Keratinocyte (primary cell): ENCODE results near the gene TNS3. TPM values are rescaled to one million over a fixed set of nuclear protein-coding genes. Genes with fewer than 3 reads are reported as not detected.

ENCODE experiments used
- DNase-seq: peaks from one replicate; pipeline ENCODE4 v3.0.0-alpha.2; 2011; ENCODE audit warnings: low read depth, missing footprints, low spot score
- FAIRE-seq: peaks from 2 replicates; lab custom pipeline; 2011; peaks lifted over from hg19 to GRCh38; lab: Jason Lieb, UNC
- H2AFZ ChIP-seq: 2 replicates; pipeline ENCODE4 v1.6.0; 2012; ENCODE audit warnings: low read length, control low read depth, inconsistent platforms; ENCODE audit not compliant: control insufficient read depth
- H3K27ac ChIP-seq: 2 replicates; pipeline ENCODE4 v1.5.1; 2011; ENCODE audit warnings: low read length; ENCODE audit not compliant: control insufficient read depth, insufficient read depth
- H3K27me3 ChIP-seq: 3 replicates; pipeline ENCODE4 v1.6.0; 2011; ENCODE audit warnings: low read length; ENCODE audit not compliant: control insufficient read depth, insufficient read depth; ENCODE audit errors: extremely low read depth
- H3K36me3 ChIP-seq, 2 experiments: 2 replicates in 1 of 2; 3 replicates in 1 of 2; pipeline ENCODE4 v1.5.1; 2011; ENCODE audit warnings: low read length in 2 of 2, mild to moderate bottlenecking in 1 of 2; ENCODE audit not compliant: control insufficient read depth in 2 of 2, insufficient read depth in 2 of 2; ENCODE audit errors: extremely low read depth in 1 of 2
- H3K4me1 ChIP-seq: 3 replicates; pipeline ENCODE4 v1.5.1; 2011; ENCODE audit warnings: low read length; ENCODE audit not compliant: control insufficient read depth, insufficient read depth; ENCODE audit errors: extremely low read depth
- H3K4me2 ChIP-seq: 3 replicates; pipeline ENCODE4 v1.6.0; 2011; ENCODE audit warnings: low read depth, low read length; ENCODE audit not compliant: control insufficient read depth, insufficient read depth; ENCODE audit errors: extremely low read depth
- H3K4me3 ChIP-seq, 3 experiments: fragments of 200-600 bp in 1 of 3; sonication (generic) in 1 of 3; 2 replicates in 2 of 3; 3 replicates in 1 of 3; pipeline ENCODE4 v1.5.1; 2011 to 2016; ENCODE audit warnings: low read length in 3 of 3, mild to moderate bottlenecking in 3 of 3, control low read depth in 2 of 3, inconsistent platforms in 1 of 3, low read depth in 1 of 3, mixed read lengths in 1 of 3, mixed run types in 1 of 3, moderate library complexity in 1 of 3; ENCODE audit not compliant: control insufficient read depth in 2 of 3, insufficient read depth in 2 of 3; ENCODE audit errors: extremely low read depth in 1 of 3
- H3K79me2 ChIP-seq: 2 replicates; pipeline ENCODE4 v1.6.0; 2012; ENCODE audit warnings: low read length; ENCODE audit not compliant: control insufficient read depth, insufficient read depth
- H3K9ac ChIP-seq: 3 replicates; pipeline ENCODE4 v1.6.0; 2011; ENCODE audit warnings: low read length; ENCODE audit not compliant: control insufficient read depth, insufficient read depth; ENCODE audit errors: extremely low read depth
- H3K9me1 ChIP-seq: 3 replicates; pipeline ENCODE4 v1.6.0; 2011; ENCODE audit warnings: low read length; ENCODE audit not compliant: control insufficient read depth, insufficient read depth; ENCODE audit errors: extremely low read depth
- H3K9me3 ChIP-seq: 2 replicates; pipeline ENCODE4 v1.5.1; 2012; ENCODE audit warnings: low read depth, low read length; ENCODE audit not compliant: control insufficient read depth
- H4K20me1 ChIP-seq: 3 replicates; pipeline ENCODE4 v1.6.0; 2011; ENCODE audit warnings: low read length; ENCODE audit not compliant: control insufficient read depth, insufficient read depth; ENCODE audit errors: extremely low read depth
- EZH2 ChIP-seq: IDR thresholded peaks from one replicate; pipeline ENCODE4 v1.6.1; 2012; ENCODE audit warnings: inconsistent platforms, mild to moderate bottlenecking, low read length, moderate library complexity
- dilution Hi-C: fragments of 300-500 bp; cut with MboI; formaldehyde crosslinking; loops from one replicate; pipeline ENCODE4 v1.7.0; 2020; ENCODE audit warnings: low sequenced_read_pairs; ENCODE audit not compliant: extremely low pct_ligation_motif_present
- polyA plus RNA-seq, 5 experiments: library from polyadenylated mRNA; depleted of rRNA in 3 of 5; stranded (reverse) in 3 of 5; stranded (forward) in 1 of 5; unstranded in 1 of 5; fragments of >200 nt; gene quantifications; 1 replicate in 1 of 5; 2 replicates in 3 of 5; 3 replicates in 1 of 5; pipeline versions ENCODE4 v1.2.1 to v1.2.3, GENCODE V29; 2011 to 2012; ENCODE audit warnings: missing spikeins in 2 of 5, low read depth in 1 of 5, low replicate concordance in 1 of 5
- TF ChIP-seq, protein P1 (sequence below), 3 experiments: IDR thresholded peaks in 1 of 3; conservative IDR thresholded peaks in 1 of 3; optimal IDR thresholded peaks in 1 of 3; 2 replicates in 2 of 3; 3 replicates in 1 of 3; pipeline versions ENCODE3 to v1.5.1; 2011; ENCODE audit warnings: low read length in 3 of 3, mild to moderate bottlenecking in 3 of 3, moderate library complexity in 2 of 3, control low read depth in 1 of 3, inconsistent platforms in 1 of 3; ENCODE audit not compliant: insufficient read depth in 2 of 3; ENCODE audit errors: extremely low read depth in 1 of 3

Gene TNS3
- polyA plus RNA-seq, 1 donor (not counting 4 experiments of a cell fraction or from before 2014, with no cell fraction given): 3.9 TPM

DNA sequence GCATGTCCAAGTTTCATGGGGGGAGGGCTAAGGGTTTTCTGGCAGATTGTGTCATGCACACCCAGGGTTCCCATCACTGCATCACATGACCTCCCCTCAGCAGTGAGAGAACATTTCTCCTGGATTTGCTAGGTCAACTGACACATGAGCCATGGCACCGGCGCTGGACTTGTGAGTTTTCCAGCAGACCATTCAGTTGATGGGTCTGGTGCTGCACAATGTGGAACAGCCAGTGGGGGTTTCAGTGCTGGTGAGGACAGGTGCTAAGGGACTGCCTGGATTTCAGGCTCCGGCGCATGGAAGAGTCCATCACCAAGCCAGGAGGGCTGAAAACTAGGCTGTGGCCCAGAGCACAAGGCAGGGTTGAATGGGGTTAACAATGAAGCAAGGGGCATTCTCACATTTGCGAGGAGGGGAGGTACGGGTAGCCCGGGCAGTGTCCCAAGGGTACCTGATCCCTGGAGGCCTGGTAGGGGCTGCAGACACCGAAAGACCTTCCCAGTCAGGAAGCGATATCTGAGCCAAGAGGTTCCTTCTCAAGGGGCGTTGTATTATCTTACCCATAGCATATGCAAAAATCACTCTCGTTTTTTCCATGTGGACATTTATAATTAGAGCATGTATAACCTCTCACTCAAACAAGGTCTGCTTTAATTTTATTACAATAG lies 203.0 kb downstream of the TNS3 start:
- DNase-seq (no peak), FAIRE-seq (no peak)
- Histone ChIP-seq H3K9me3 (no peaks in the 10 kb centered on the region), H2AFZ (no peak overlapping the region), H3K4me3 (no peak overlapping the region), H3K9me1 (no peaks in the 10 kb centered on the region), H4K20me1 (no peaks in the 10 kb centered on the region), H3K9ac (no peak overlapping the region), H3K79me2 (no peaks in the 10 kb centered on the region), H3K4me2 (no peak overlapping the region), H3K27me3 (peaks cover 35% of the 10 kb centered on the region), H3K36me3 (no peaks in the 10 kb centered on the region), H3K27ac (no peak overlapping the region), H3K4me1 (peaks cover 31% of the 10 kb centered on the region)
- dilution Hi-C loops: no loop called here
- TF ChIP-seq, protein P1, sequence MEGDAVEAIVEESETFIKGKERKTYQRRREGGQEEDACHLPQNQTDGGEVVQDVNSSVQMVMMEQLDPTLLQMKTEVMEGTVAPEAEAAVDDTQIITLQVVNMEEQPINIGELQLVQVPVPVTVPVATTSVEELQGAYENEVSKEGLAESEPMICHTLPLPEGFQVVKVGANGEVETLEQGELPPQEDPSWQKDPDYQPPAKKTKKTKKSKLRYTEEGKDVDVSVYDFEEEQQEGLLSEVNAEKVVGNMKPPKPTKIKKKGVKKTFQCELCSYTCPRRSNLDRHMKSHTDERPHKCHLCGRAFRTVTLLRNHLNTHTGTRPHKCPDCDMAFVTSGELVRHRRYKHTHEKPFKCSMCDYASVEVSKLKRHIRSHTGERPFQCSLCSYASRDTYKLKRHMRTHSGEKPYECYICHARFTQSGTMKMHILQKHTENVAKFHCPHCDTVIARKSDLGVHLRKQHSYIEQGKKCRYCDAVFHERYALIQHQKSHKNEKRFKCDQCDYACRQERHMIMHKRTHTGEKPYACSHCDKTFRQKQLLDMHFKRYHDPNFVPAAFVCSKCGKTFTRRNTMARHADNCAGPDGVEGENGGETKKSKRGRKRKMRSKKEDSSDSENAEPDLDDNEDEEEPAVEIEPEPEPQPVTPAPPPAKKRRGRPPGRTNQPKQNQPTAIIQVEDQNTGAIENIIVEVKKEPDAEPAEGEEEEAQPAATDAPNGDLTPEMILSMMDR (optimal IDR thresholded peaks at IDR 0.05 in 1 of 3, IDR thresholded peaks at IDR 0.05 in 1 of 3, conservative IDR thresholded peaks at IDR 0.05 in 1 of 3; ENCODE audit: extremely low read depth in 1 of 3, insufficient read depth in 2 of 3, low read length in 3 of 3): no peak
- TF ChIP-seq EZH2: no peak

DNA sequence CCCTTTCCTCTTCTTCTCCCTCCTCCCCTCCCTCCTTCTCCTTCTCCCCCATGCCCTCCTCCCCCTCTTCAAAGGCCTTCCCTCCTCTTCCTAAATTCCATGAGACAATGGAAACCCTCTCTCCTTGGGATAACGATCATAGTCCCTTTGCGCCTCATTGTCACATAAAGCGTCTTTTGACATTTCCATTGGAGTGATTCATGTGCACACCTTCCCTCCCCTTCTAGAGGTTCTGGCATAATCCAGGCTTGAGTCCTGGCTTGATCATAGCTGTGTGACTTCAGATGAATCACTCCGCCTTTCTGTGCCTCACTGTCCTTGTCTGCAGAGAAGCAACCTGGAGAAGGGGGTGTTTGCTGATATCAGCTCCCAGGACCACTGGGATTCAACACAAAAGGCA lies 204.2 kb downstream of the TNS3 start:
- H3K9me3 ChIP-seq: no peaks in the 10 kb centered on the region
- no peaks in the 10 kb centered on the region for H3K9me1 ChIP-seq
- H3K36me3 ChIP-seq: no peaks in the 10 kb centered on the region
- dilution Hi-C loops: no loop called here
- no peak overlapping the region for H3K27ac ChIP-seq
- DNase-seq: no peak
- H3K4me3 ChIP-seq: no peak overlapping the region
- peaks cover 31% of the 10 kb centered on the region for H3K4me1 ChIP-seq
- H3K27me3 ChIP-seq: peaks cover 41% of the 10 kb centered on the region
- H4K20me1 ChIP-seq: no peaks in the 10 kb centered on the region
- H3K4me2 ChIP-seq: no peak overlapping the region
- no peak overlapping the region for H3K9ac ChIP-seq
- FAIRE-seq: peak; percentile 64
- TF ChIP-seq EZH2: no peak
- TF ChIP-seq, protein P1 (optimal IDR thresholded peaks at IDR 0.05 in 1 of 3, IDR thresholded peaks at IDR 0.05 in 1 of 3, conservative IDR thresholded peaks at IDR 0.05 in 1 of 3; ENCODE audit: extremely low read depth in 1 of 3, insufficient read depth in 2 of 3, low read length in 3 of 3): no peak
- no peaks in the 10 kb centered on the region for H3K79me2 ChIP-seq
- no peak overlapping the region for H2AFZ ChIP-seq
